Tibial nerve (tissue), 4 donors: ENCODE measurements around the gene VIPR2.

Source experiments
- EP300 ChIP-seq, 2 donors: sonication (generic); formaldehyde crosslinking; IDR thresholded peaks; one replicate each; pipeline ENCODE4 v1.6.1; 2017; ENCODE audit warnings: antibody characterized with exemption in 2 of 2, mild to moderate bottlenecking in 1 of 2
- POLR2A ChIP-seq, 2 donors: fragments of 450-650 bp; IDR thresholded peaks; one replicate each; pipeline ENCODE4 v1.6.1; 2017; ENCODE audit warnings: antibody characterized with exemption in 2 of 2, mild to moderate bottlenecking in 2 of 2, moderate library complexity in 2 of 2
- TF ChIP-seq, protein P1 (sequence below), 5 experiments: fragments of 200-600 bp in 3 of 5; fragments of 450-650 bp in 2 of 5; sonication (generic) in 3 of 5; IDR thresholded peaks; one replicate each; pipeline ENCODE4 v1.5.1; 2016 to 2019; ENCODE audit warnings: antibody characterized with exemption in 5 of 5, mild to moderate bottlenecking in 3 of 5, moderate library complexity in 2 of 5

DNA sequence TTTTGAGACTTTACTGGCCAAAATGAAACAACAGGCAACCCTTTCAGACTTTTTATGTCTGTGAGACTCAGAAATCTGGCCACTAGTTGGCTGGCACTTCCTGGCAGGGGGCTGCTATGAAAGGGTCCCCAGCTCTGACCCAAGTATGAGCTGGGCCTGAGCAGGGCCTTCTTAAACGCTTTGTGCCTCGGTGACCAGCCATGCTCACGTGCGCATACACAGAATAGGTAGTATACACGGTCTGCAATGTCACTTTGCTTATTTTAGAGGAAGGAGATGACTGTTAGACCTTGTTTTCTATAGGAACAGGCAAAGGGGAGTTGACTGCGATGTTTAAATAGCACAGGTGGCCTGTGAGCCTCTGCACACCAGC lies 129.6 kb downstream of the VIPR2 start:
- TF ChIP-seq, protein P1, sequence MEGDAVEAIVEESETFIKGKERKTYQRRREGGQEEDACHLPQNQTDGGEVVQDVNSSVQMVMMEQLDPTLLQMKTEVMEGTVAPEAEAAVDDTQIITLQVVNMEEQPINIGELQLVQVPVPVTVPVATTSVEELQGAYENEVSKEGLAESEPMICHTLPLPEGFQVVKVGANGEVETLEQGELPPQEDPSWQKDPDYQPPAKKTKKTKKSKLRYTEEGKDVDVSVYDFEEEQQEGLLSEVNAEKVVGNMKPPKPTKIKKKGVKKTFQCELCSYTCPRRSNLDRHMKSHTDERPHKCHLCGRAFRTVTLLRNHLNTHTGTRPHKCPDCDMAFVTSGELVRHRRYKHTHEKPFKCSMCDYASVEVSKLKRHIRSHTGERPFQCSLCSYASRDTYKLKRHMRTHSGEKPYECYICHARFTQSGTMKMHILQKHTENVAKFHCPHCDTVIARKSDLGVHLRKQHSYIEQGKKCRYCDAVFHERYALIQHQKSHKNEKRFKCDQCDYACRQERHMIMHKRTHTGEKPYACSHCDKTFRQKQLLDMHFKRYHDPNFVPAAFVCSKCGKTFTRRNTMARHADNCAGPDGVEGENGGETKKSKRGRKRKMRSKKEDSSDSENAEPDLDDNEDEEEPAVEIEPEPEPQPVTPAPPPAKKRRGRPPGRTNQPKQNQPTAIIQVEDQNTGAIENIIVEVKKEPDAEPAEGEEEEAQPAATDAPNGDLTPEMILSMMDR (IDR thresholded peaks at IDR 0.05) = no peak
- TF ChIP-seq POLR2A (IDR thresholded peaks at IDR 0.05) = no peak
- no peak for TF ChIP-seq EP300 (IDR thresholded peaks at IDR 0.05)
